GM21619 (cell line): ENCODE measurements around the gene GNA12.
"Not testable (repeated sequence)": the region's sequence is repeated elsewhere in the genome, so short reads cannot be mapped to it uniquely, and the experiment has no call there.

Experiments
- ATAC-seq: cut with Tn5 transposase; IDR thresholded peaks from one replicate; pipeline ENCODE4 v1.9.1; 2021; ENCODE audit not compliant: unreplicated experiment

The GNA12 gene

GRCh38 chr7:2680792-2681490, 163.2 kb downstream of the GNA12 start:
- no peak for ATAC-seq

- ATAC-seq = no peak
These were observed 163.9 kb downstream of the GNA12 start for GRCh38 chr7:2680256-2680655.

DNA sequence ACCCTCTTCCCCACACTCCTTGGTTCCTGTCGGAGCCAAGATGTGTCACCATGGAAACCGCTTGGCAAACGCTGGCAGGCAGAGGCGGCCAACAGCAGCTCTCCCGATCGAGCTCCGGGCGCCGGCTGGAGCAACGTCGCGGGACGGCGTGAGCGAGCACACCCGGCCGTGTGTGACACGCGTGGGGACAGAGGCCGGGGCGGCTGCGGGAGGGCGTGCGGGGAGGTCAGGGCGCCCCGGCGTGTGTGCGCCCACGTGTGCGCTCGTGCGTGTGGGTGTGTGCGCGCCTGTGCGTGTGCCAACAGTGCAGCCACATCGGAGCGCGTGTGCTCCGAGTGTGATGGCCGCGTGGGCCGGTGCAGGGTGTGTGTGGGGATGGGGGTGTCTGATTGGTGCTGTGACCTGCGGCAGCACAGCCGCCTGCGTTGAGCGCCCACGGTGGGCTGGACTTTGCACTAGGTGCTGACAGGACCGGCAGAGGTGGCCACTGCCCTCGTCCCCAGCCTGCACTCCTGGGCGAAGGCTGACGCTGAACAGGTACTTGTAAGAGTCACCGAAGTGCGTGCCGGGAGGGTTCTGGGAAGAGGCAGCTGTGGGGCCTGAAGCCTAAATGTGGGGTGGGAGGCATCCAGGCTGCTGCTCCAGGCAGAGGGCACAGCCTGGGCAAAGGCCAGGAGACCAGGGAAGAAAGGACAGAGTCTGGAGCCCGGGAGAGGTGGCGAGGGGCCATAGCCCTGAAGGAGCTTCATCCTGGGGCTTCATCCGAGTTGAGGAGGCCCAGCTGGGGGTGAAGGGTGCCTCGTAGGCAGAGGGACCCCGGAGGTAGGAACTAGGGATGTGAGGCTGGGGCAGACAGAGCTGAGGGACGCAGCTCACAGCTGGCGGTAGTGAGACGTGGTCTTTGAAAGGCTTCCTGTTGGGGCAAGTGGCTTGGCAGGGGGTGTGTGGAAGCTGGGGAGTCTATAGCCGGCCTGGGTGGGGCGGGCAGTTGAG, 164.7 kb downstream of the GNA12 start:
- not testable (repeated sequence) for ATAC-seq

- not testable (repeated sequence) for ATAC-seq
These were observed 165.7 kb downstream of the GNA12 start for GRCh38 chr7:2678454-2678853.
